Endometrial microvascular endothelial cells (primary cell): ENCODE data around the gene PFDN1. TPM values are rescaled to one million over a fixed set of nuclear protein-coding genes. Genes with fewer than 3 reads are reported as not detected.

Experiments
- in situ Hi-C: cut with HindIII; loops from 2 replicates; pipeline ENCODE4 v1.10.0; 2017; ENCODE audit warnings: low sequenced_read_pairs, low pct_unique_long_range_greater_than_20kb; ENCODE audit errors: inconsistent ontology term
- total RNA-seq: library from RNA; depleted of rRNA; stranded (reverse); fragments of >200 nt; gene quantifications from one replicate; pipeline ENCODE4 v1.2.3, GENCODE V29; 2015; ENCODE audit errors: inconsistent ontology term

Gene PFDN1
- total RNA-seq, 1 donor from 2014 or later = 180 TPM

- in situ Hi-C loops = no loop called here
These were observed 74.5 kb downstream of the PFDN1 start for GRCh38 chr5:140228364-140228837.

- in situ Hi-C loops = no loop called here
These were observed 75.9 kb downstream of the PFDN1 start for GRCh38 chr5:140227046-140227445.

GRCh38 chr5:140225396-140225795 is 77.5 kb downstream of the PFDN1 start:
- in situ Hi-C loops = no loop called here

- in situ Hi-C loops = no loop called here
These were observed 78.2 kb downstream of the PFDN1 start for GRCh38 chr5:140224658-140225057.

GRCh38 chr5:140223567-140223966 is 79.3 kb downstream of the PFDN1 start:
- in situ Hi-C loops = no loop called here

- in situ Hi-C loops = no loop called here
These were observed 80.5 kb downstream of the PFDN1 start for GRCh38 chr5:140222416-140222815.

GRCh38 chr5:140221697-140222223 is 81.1 kb downstream of the PFDN1 start:
- in situ Hi-C loops = no loop called here

GRCh38 chr5:140220698-140221064 is 82.2 kb downstream of the PFDN1 start:
- in situ Hi-C loops = no loop called here

- in situ Hi-C loops = no loop called here
These were observed 82.7 kb downstream of the PFDN1 start for GRCh38 chr5:140220032-140220697.

GRCh38 chr5:140219068-140219991 is 83.6 kb downstream of the PFDN1 start:
- in situ Hi-C loops = no loop called here

- in situ Hi-C loops = no loop called here
These were observed 85.4 kb downstream of the PFDN1 start for GRCh38 chr5:140217299-140218026.

GRCh38 chr5:140216478-140217074 is 86.3 kb downstream of the PFDN1 start:
- in situ Hi-C loops = no loop called here

- in situ Hi-C loops = no loop called here
These were observed 87.6 kb downstream of the PFDN1 start for GRCh38 chr5:140215276-140215675.

- in situ Hi-C loops = no loop called here
These were observed 88.1 kb downstream of the PFDN1 start for GRCh38 chr5:140214831-140215230.

- in situ Hi-C loops = no loop called here
These were observed 89.4 kb downstream of the PFDN1 start for GRCh38 chr5:140213370-140213983.

GRCh38 chr5:140208065-140208464 is 94.8 kb downstream of the PFDN1 start:
- in situ Hi-C loops = no loop called here

GRCh38 chr5:140207250-140207964 is 95.5 kb downstream of the PFDN1 start:
- in situ Hi-C loops = no loop called here

GRCh38 chr5:140205952-140206351 is 96.9 kb downstream of the PFDN1 start:
- in situ Hi-C loops = no loop called here
